ENCODE measurements around the gene ABCC10. TPM values are rescaled to one million over a fixed set of nuclear protein-coding genes. Genes with fewer than 3 reads are reported as not detected.

Gene ABCC10
- total RNA-seq, 4 donors from 2014 or later = 10.8 to 23.9 (median 19.3) TPM

DNA sequence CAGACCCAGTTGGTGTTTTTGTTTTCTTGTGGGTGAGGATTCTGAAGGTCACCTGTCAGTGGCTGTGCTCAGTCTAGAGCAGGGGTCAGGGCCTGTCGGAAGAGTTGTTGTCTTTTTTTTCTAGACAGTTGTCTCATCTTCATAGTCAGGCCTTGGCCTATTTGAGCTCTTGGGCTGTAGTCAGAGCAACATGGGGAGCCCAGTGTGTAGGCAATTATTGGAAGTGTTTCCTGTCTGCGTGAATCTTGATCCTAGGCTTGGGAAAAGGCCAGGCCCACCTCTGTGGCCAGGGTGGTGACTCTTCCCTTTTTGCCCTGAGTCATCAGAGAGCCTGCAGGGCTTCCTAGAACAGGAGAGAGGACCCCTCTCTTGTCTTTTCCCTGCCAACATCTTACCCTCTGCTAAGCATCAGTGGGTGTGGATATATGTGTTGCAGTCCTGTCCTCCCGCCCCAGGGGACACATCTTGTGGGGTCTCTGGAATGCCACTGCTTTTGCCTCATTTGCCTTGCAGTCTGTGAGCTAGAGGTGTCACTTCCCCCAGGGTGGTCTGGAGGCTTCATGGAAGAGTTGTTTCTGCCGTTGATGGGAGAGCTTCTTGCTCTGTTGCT is 61.4 kb downstream of the ABCC10 start:
- Histone ChIP-seq H3K4me1 (peaks cover 0 to 20% (median 4%) of the 10 kb centered on the region in 3 donors), H3K9me3 (no peaks in the 10 kb centered on the region), H3K4me3 (no peak overlapping the region), H3K27ac (no peak overlapping the region), H3K36me3 (peaks cover 0 to 17% (median 0%) of the 10 kb centered on the region in 3 donors), H3K27me3 (peaks cover 0 to 67% (median 0%) of the 10 kb centered on the region in 4 donors)
- intact Hi-C loops (cut with DNase I) = no loop called here
- no peak for DNase-seq
- TF ChIP-seq POLR2A (IDR thresholded peaks at IDR 0.05) = no peak
- TF ChIP-seq, protein P1, sequence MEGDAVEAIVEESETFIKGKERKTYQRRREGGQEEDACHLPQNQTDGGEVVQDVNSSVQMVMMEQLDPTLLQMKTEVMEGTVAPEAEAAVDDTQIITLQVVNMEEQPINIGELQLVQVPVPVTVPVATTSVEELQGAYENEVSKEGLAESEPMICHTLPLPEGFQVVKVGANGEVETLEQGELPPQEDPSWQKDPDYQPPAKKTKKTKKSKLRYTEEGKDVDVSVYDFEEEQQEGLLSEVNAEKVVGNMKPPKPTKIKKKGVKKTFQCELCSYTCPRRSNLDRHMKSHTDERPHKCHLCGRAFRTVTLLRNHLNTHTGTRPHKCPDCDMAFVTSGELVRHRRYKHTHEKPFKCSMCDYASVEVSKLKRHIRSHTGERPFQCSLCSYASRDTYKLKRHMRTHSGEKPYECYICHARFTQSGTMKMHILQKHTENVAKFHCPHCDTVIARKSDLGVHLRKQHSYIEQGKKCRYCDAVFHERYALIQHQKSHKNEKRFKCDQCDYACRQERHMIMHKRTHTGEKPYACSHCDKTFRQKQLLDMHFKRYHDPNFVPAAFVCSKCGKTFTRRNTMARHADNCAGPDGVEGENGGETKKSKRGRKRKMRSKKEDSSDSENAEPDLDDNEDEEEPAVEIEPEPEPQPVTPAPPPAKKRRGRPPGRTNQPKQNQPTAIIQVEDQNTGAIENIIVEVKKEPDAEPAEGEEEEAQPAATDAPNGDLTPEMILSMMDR (IDR thresholded peaks at IDR 0.05) = no peak
- WGBS, 2 donors = 69 to 92% methylated on average over 2 of the region's 4 CpGs

DNA sequence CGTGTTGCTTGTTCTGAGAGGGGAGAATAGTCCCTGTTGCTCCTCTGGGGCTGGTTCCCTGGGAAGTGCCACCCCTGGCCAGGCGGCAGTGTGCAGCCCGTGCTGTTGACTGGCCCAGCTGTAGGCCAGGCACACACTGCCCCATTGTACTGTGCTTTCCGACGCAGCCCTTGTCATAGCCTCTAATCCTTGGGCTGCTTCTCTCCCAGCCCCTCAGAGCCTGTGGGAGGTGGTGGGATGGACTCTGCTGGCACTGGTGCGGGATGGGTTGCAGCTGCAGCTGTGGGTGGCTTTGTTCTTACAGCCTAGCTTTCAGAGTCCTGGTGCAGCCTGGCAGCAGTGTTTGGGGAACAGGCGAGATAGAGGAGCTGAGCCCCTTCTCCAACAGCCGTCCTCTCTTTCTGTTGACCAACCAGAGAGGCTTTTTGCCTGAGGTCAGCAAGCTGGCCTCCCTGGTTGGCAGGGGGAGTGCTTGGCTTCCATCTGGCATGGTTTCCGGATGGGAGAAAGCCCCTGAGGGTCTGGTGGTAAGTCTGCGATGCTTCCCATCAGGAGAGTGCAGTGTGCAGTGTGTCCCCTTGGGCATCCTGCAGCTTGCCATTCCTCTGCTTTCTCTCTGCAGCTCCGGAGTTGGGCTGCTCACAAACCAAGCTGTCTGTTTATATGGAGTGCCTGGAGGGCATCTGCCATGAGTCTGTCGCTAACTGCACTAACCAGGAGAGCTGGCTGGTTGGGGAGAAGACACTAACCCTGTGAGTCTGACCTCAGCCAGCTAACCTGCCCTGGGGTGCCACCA is 62.1 kb downstream of the ABCC10 start:
- Histone ChIP-seq H3K27me3 (peaks cover 0 to 66% (median 0%) of the 10 kb centered on the region in 4 donors), H3K27ac (no peak overlapping the region), H3K4me3 (no peak overlapping the region), H3K36me3 (peaks cover 0 to 17% (median 0%) of the 10 kb centered on the region in 3 donors), H3K9me3 (no peaks in the 10 kb centered on the region), H3K4me1 (peaks cover 0 to 20% (median 4%) of the 10 kb centered on the region in 3 donors)
- intact Hi-C loops (cut with DNase I) = no loop called here
- DNase-seq = no peak
- WGBS, 2 donors = 83% methylated on average over 3 of the region's 12 CpGs; no CpG with 5 or more reads in 1 of the 2 donors
- TF ChIP-seq POLR2A (IDR thresholded peaks at IDR 0.05) = no peak
- TF ChIP-seq, protein P1 (IDR thresholded peaks at IDR 0.05) = no peak

DNA sequence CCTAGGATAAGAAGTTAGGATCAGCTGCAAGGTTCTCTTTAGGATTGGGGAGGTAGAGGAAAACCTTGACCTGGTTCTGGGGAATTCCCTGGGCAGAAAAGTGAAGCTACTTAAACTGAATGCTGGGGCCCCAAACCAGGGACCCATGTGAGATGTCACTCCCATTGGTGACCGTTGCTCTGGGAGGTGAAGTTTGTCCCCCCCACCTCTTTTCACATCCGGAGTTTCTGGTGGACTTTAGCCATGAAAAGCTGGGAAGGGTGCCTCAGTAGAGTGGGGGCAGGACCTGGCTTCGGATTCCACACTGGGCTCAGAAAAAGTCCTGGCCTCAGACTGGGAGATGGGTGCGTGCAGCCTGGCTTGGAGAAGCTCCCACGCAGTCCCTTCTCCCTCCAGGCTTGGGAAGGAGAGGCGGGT is 63.2 kb downstream of the ABCC10 start:
- H3K9me3 ChIP-seq = no peaks in the 10 kb centered on the region
- TF ChIP-seq, protein P1 (IDR thresholded peaks at IDR 0.05) = no peak
- TF ChIP-seq POLR2A (IDR thresholded peaks at IDR 0.05) = no peak
- H3K4me3 ChIP-seq = no peak overlapping the region
- 86 to 87% methylated on average over 5 of the region's 6 CpGs for WGBS, 2 donors
- H3K27ac ChIP-seq = no peak overlapping the region
- intact Hi-C loops (cut with DNase I) = no loop called here
- DNase-seq = no peak
- H3K4me1 ChIP-seq = peaks cover 0 to 30% (median 12%) of the 10 kb centered on the region in 3 donors
- H3K27me3 ChIP-seq = peaks cover 0 to 62% (median 0%) of the 10 kb centered on the region in 4 donors
- H3K36me3 ChIP-seq = peaks cover 0 to 17% (median 0%) of the 10 kb centered on the region in 3 donors

DNA sequence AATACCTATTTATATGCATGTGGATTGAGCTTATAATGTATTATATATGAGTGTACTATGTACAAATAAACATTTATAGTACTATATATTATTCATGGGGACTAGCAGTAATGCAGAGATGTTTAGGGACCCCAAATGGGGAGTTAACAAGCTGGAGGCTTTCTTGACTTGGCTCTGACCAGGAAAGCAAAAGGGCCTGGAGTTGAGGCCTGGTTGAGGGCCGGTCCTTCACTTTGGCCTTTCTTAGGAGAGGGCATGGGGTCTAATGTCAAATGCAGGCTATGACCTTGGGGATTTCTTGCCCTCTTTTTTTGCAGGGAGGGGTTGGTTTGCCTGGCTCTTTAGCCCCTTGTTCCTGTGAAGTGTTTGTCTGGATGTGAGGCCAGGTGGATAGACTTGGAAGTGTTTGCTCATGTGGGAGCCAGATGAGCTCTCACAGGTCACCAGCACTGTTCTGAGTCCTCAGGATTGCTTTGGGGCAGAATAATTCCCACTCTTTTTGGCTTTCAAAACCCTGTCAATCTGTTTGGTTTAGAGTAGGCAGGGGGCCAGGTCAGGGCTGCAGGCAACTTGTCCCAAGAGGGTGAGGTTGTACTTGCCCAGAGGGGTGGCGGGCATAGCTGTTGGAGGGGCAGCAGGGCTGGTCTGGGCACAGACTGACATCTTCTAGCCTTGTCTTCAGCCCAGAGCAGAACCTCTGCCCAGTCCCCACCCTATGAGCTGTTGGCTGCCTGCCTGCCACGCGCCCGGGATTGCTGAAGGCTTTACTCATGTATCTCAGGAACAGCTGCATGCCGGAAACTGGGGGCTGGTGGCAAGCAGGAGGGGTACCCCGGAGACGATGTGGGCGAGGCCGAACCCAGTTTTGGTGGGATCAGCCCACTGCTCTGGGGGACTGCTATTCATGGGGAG is 64.7 kb downstream of the ABCC10 start:
- Histone ChIP-seq H3K27me3 (peaks cover 0 to 47% (median 0%) of the 10 kb centered on the region in 4 donors), H3K9me3 (no peaks in the 10 kb centered on the region), H3K27ac (peak overlapping the region in 3 of 4 donors; percentile 28 to 69 (median 46)), H3K4me3 (no peak overlapping the region), H3K36me3 (peaks cover 0 to 12% (median 0%) of the 10 kb centered on the region in 3 donors), H3K4me1 (peaks cover 0 to 43% (median 18%) of the 10 kb centered on the region in 3 donors)
- no peak for DNase-seq
- intact Hi-C loops (cut with DNase I) = no loop called here
- 40 to 58% methylated on average over 1 to 4 of the region's 10 CpGs for WGBS, 2 donors
- no peak for TF ChIP-seq POLR2A (IDR thresholded peaks at IDR 0.05)
- TF ChIP-seq, protein P1 (IDR thresholded peaks at IDR 0.05) = no peak

All from esophagus squamous epithelium (tissue), 5 donors.